Smooth muscle cell (in vitro differentiated cells): ENCODE data around the gene OMP. TPM values are rescaled to one million over a fixed set of nuclear protein-coding genes. Genes with fewer than 3 reads are reported as not detected.

Experiments
- DNase-seq: peaks from one replicate; lab custom pipeline; 2025; ENCODE audit not compliant: unreplicated experiment; lab: John Stamatoyannopoulos, UW
- H2AFZ ChIP-seq: fragments of 200-600 bp; sonication (generic); 2 replicates; pipeline ENCODE4 v1.6.0; 2016; ENCODE audit warnings: antibody characterized with exemption, low read depth, mild to moderate bottlenecking
- H3F3A ChIP-seq: fragments of 200-600 bp; sonication (generic); 2 replicates; pipeline ENCODE4 v1.6.0; 2017; ENCODE audit warnings: antibody characterized with exemption, low read depth
- H3K27ac ChIP-seq: fragments of 200-600 bp; sonication (generic); 2 replicates; pipeline ENCODE4 v1.5.1; 2016; ENCODE audit warnings: low read depth, mild to moderate bottlenecking
- H3K27me3 ChIP-seq: fragments of 200-600 bp; sonication (generic); 2 replicates; pipeline ENCODE4 v1.6.1; 2016; ENCODE audit warnings: low read depth, mild to moderate bottlenecking
- H3K36me3 ChIP-seq: fragments of 200-600 bp; sonication (generic); 2 replicates; pipeline ENCODE4 v1.5.1; 2016; ENCODE audit warnings: low read depth
- H3K4me1 ChIP-seq: fragments of 200-600 bp; sonication (generic); 2 replicates; pipeline ENCODE4 v1.5.1; 2016; ENCODE audit warnings: low read depth
- H3K4me2 ChIP-seq: fragments of 200-600 bp; sonication (generic); 2 replicates; pipeline ENCODE4 v1.6.0; 2016; ENCODE audit warnings: mild to moderate bottlenecking
- H3K4me3 ChIP-seq: fragments of 200-600 bp; sonication (generic); 2 replicates; pipeline ENCODE4 v1.5.1; 2016; ENCODE audit warnings: mild to moderate bottlenecking
- H3K79me2 ChIP-seq: fragments of 200-600 bp; sonication (generic); 2 replicates; pipeline ENCODE4 v1.6.0; 2016; ENCODE audit warnings: low read depth, mild to moderate bottlenecking
- H3K9ac ChIP-seq: fragments of 200-600 bp; sonication (generic); 2 replicates; pipeline ENCODE4 v1.6.0; 2016; ENCODE audit warnings: low read depth
- H3K9me3 ChIP-seq: fragments of 200-600 bp; sonication (generic); replicated peaks from 2 replicates; pipeline ENCODE4 v1.5.1; 2016; ENCODE audit warnings: low read depth
- H4K20me1 ChIP-seq: fragments of 200-600 bp; sonication (generic); 2 replicates; pipeline ENCODE4 v1.6.0; 2016; ENCODE audit warnings: low read depth
- CTCF ChIP-seq: fragments of 200-600 bp; sonication (generic); IDR thresholded peaks from 2 replicates; pipeline ENCODE4 v1.5.1; 2017; ENCODE audit warnings: borderline replicate concordance, mild to moderate bottlenecking, antibody characterized with exemption; ENCODE audit not compliant: insufficient read depth, poor library complexity, severe bottlenecking
- WGBS: methylation state at CpG from one replicate; pipeline ENCODE4 v1.1.7; 2016; ENCODE audit warnings: low lambda C conversion rate; 5-methylcytosine and 5-hydroxymethylcytosine counted together
- polyA plus RNA-seq: library from polyadenylated mRNA; unstranded; fragments of >200 nt; fragmentation: Nextera tagmentation; extraction: Ambion mirVana; gene quantifications from 2 replicates; pipeline ENCODE4 v1.2.1, GENCODE V29; 2016
- total RNA-seq: library from RNA; depleted of rRNA; stranded (reverse); fragments of >200 nt; gene quantifications from 2 replicates; pipeline ENCODE4 v1.2.3, GENCODE V29; 2014

OMP gene
- total and polyA plus RNA-seq, 2 experiments from 2014 or later = not detected

GRCh38 chr11:77144196-77144856, 41.7 kb downstream of the OMP start:
- no peak for TF ChIP-seq CTCF
- no peaks in the 10 kb centered on the region for H3K27me3 ChIP-seq
- whole genome bisulfite sequencing = 93% methylated on average over 9 of the region's 9 CpGs

GRCh38 chr11:77144857-77145428, 42.3 kb downstream of the OMP start:
- H3K9me3 ChIP-seq = no peaks in the 10 kb centered on the region
- no peak for TF ChIP-seq CTCF
- 91% methylated on average over 7 of the region's 7 CpGs for WGBS
- H3K4me3 ChIP-seq = no peak overlapping the region
- H3K79me2 ChIP-seq = no peaks in the 10 kb centered on the region
- H3K4me2 ChIP-seq = no peak overlapping the region
- no peaks in the 10 kb centered on the region for H3F3A ChIP-seq
- H2AFZ ChIP-seq = no peak overlapping the region
- H3K27ac ChIP-seq = no peak overlapping the region
- H3K4me1 ChIP-seq = peaks cover 23% of the 10 kb centered on the region
- H3K27me3 ChIP-seq = no peaks in the 10 kb centered on the region
- H3K36me3 ChIP-seq = no peaks in the 10 kb centered on the region
- H4K20me1 ChIP-seq = no peaks in the 10 kb centered on the region
- H3K9ac ChIP-seq = no peak overlapping the region
- DNase-seq = no peak

More at GRCh38 chr11:77144196-77144856, 41.7 kb downstream of the OMP start:
- H3F3A ChIP-seq = no peaks in the 10 kb centered on the region
- H3K27ac ChIP-seq = no peak overlapping the region
- no peak overlapping the region for H3K4me2 ChIP-seq
- H4K20me1 ChIP-seq = no peaks in the 10 kb centered on the region
- H3K36me3 ChIP-seq = no peaks in the 10 kb centered on the region
- no peaks in the 10 kb centered on the region for H3K9me3 ChIP-seq
- no peak overlapping the region for H3K9ac ChIP-seq
- H3K4me1 ChIP-seq = peaks cover 25% of the 10 kb centered on the region
- H3K4me3 ChIP-seq = no peak overlapping the region
- DNase-seq = no peak
- H3K79me2 ChIP-seq = no peaks in the 10 kb centered on the region
- H2AFZ ChIP-seq = no peak overlapping the region

- WGBS = 90% methylated on average over 10 of the region's 10 CpGs
- no peak overlapping the region for H3K9ac ChIP-seq
- TF ChIP-seq CTCF = no peak
- no peaks in the 10 kb centered on the region for H3K36me3 ChIP-seq
- H3K27me3 ChIP-seq = no peaks in the 10 kb centered on the region
- no peak overlapping the region for H3K27ac ChIP-seq
- no peaks in the 10 kb centered on the region for H3F3A ChIP-seq
- no peaks in the 10 kb centered on the region for H3K79me2 ChIP-seq
- no peaks in the 10 kb centered on the region for H4K20me1 ChIP-seq
- H3K4me1 ChIP-seq = peaks cover 15% of the 10 kb centered on the region
- H3K9me3 ChIP-seq = no peaks in the 10 kb centered on the region
- H3K4me2 ChIP-seq = no peak overlapping the region
- H2AFZ ChIP-seq = no peak overlapping the region
- H3K4me3 ChIP-seq = no peak overlapping the region
- DNase-seq = no peak
These were observed 43.8 kb downstream of the OMP start for GRCh38 chr11:77146261-77147035.
